Activated T-helper 1 cell treated with anti-CD3 and anti-CD28 coated beads, Interleukin-12 subunit alpha, Interleukin-12 subunit beta, Interleukin-2, Interleukin-4 antibody, amounts not matched to agents 30 ng/mL and 10 ng/mL and 1 ng/mL, durations not matched to agents 14 hours and 24 hours and 36 hours (primary cell): ENCODE data around the gene KIAA0825. TPM values are rescaled to one million over a fixed set of nuclear protein-coding genes. Genes with fewer than 3 reads are reported as not detected.

Experiments used
- DNase-seq: peaks from one replicate; pipeline ENCODE4 v3.0.0; 2021; ENCODE audit warnings: low spot score
- H3K27ac Mint-ChIP-seq: one replicate; pipeline ENCODE4 v1.8.0; 2021; ENCODE audit warnings: mild to moderate bottlenecking, mixed read lengths
- H3K27me3 Mint-ChIP-seq: one replicate; pipeline ENCODE4 v1.8.0; 2022; ENCODE audit warnings: mild to moderate bottlenecking, moderate library complexity, mixed read lengths; ENCODE audit not compliant: insufficient read depth
- H3K36me3 Mint-ChIP-seq: one replicate; pipeline ENCODE4 v1.8.0; 2021; ENCODE audit warnings: low read depth, mixed read lengths
- H3K4me1 Mint-ChIP-seq: one replicate; pipeline ENCODE4 v1.8.0; 2021; ENCODE audit warnings: low read depth, mixed read lengths
- H3K4me3 Mint-ChIP-seq: one replicate; pipeline ENCODE4 v1.8.0; 2021; ENCODE audit warnings: mild to moderate bottlenecking, moderate library complexity, mixed read lengths
- H3K9me3 Mint-ChIP-seq: one replicate; pipeline ENCODE4 v1.8.0; 2021; ENCODE audit warnings: mixed read lengths
- intact Hi-C: fragments of 100-400 bp; cut with micrococcal nuclease; formaldehyde crosslinking; loops from one replicate; pipeline ENCODE4 v1.15.1; 2024
- total RNA-seq: library from RNA; stranded (reverse); gene quantifications from 2 replicates; pipeline ENCODE4 v1.2.3, GENCODE V29; 2022

KIAA0825 gene
- total RNA-seq, 1 donor from 2014 or later: 0.36 TPM

DNA sequence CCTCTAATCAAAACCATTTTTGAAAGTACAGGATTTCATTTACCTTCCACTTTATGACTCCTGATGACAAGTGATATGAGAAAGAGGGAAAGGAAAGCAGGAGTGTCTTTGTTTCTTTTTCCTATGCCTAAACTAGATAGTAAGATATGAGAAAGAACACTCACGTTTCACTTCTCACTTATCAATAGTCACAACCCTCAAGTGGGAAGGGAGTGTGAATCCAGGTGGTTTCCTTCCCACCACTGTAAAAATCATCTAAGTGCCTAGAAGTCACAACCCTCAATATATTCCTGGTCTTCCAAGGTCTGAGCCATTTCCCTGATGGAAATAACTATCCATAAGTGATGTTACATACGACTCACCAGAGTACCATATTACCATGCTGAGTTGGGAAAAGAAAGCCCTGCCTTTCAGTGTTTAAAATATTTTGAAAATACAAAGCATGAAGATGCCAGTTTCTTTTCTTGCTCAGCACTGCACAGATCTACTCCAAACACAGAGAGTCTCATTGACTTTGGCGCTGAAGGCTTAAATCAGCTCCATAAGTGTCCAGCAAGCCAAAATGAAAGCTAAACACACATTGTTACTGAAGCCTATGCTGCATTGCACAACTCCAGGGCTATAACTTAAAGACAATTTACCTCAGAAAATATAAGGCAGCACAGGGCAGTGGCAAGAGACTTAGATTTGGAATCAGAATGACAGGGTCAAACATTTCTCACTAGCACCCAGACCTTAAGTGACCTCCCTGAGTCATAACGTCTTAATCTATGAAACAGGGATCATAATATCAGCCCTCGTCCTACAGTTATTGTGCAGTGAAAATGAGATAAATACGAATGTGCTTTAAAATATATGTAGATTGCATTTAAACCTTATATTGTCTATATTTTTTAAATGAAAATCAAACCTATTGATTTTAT is 301.2 kb downstream of the KIAA0825 start:
- Mint-ChIP-seq H3K36me3 (no peaks in the 10 kb centered on the region), H3K4me3 (no peak overlapping the region), H3K27ac (no peak overlapping the region), H3K9me3 (no peaks in the 10 kb centered on the region), H3K27me3 (peaks cover 3% of the 10 kb centered on the region), H3K4me1 (no peaks in the 10 kb centered on the region)
- intact Hi-C loops: no loop called here
- no peak for DNase-seq

DNA sequence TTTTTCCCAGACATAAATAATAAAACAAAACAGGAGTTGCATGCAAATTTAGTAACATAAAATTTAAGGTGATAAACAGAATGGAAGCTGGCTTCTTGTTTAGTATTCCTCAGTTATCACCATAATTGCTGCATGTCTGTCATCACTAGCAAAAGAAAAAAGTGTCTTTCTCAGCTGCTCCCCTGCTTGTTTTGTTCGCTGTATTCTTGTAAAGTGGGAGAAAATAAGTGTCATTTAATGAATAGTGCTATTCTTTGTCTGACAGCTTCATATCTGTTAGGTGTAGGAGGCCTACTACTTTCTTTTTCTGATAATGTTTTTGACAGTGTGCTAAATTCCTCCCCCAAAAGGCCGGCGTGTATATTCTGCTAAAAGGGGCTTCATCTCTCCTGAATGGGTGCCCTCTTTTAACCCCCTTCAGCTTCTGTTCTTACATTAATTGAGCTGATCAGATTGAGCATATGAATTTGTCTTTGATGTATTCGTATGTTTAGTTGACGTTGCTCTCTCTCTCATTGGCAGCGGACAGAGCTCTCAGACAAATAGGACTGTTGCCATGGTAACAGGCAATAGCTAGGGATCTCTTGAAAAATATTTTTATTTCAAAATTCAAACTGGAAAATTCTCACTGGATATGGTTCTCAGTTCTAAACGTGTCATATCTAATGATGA is 303.8 kb downstream of the KIAA0825 start:
- no peaks in the 10 kb centered on the region for H3K27me3 Mint-ChIP-seq
- no peak for DNase-seq
- no peaks in the 10 kb centered on the region for H3K36me3 Mint-ChIP-seq
- intact Hi-C loops: no loop called here
- H3K4me3 Mint-ChIP-seq: no peak overlapping the region
- no peaks in the 10 kb centered on the region for H3K4me1 Mint-ChIP-seq
- H3K27ac Mint-ChIP-seq: no peak overlapping the region
- H3K9me3 Mint-ChIP-seq: no peaks in the 10 kb centered on the region

DNA sequence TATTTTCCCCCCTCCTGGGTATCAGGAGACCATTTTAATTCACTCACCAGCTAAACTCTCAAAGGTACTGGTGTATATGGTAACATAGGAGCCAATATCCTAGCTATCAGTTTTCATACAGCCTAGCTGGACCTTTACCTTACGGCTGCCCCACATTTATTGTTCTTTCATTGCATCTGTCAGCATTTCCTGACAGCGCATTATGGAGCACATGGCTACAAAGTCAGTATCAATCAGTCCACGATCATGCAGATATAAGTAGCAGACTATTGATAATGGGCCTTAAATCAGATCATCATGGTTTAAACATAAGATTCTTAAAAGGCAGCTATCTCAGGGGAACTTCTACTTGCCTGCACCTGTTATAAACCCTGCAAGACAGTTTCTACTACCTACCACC is 304.7 kb downstream of the KIAA0825 start:
- no peaks in the 10 kb centered on the region for H3K9me3 Mint-ChIP-seq
- intact Hi-C loops: no loop called here
- H3K27ac Mint-ChIP-seq: no peak overlapping the region
- H3K36me3 Mint-ChIP-seq: no peaks in the 10 kb centered on the region
- no peak for DNase-seq
- H3K4me1 Mint-ChIP-seq: no peaks in the 10 kb centered on the region
- peaks cover 3% of the 10 kb centered on the region for H3K27me3 Mint-ChIP-seq
- no peak overlapping the region for H3K4me3 Mint-ChIP-seq

GRCh38 chr5:94313188-94313587 is 305.2 kb downstream of the KIAA0825 start:
- intact Hi-C loops: no loop called here
- no peaks in the 10 kb centered on the region for H3K4me1 Mint-ChIP-seq
- H3K9me3 Mint-ChIP-seq: no peaks in the 10 kb centered on the region
- DNase-seq: no peak
- no peaks in the 10 kb centered on the region for H3K36me3 Mint-ChIP-seq
- H3K27me3 Mint-ChIP-seq: peaks cover 3% of the 10 kb centered on the region
- no peak overlapping the region for H3K27ac Mint-ChIP-seq
- no peak overlapping the region for H3K4me3 Mint-ChIP-seq

GRCh38 chr5:94312298-94312697 is 306.1 kb downstream of the KIAA0825 start:
- no peaks in the 10 kb centered on the region for H3K9me3 Mint-ChIP-seq
- intact Hi-C loops: no loop called here

DNA sequence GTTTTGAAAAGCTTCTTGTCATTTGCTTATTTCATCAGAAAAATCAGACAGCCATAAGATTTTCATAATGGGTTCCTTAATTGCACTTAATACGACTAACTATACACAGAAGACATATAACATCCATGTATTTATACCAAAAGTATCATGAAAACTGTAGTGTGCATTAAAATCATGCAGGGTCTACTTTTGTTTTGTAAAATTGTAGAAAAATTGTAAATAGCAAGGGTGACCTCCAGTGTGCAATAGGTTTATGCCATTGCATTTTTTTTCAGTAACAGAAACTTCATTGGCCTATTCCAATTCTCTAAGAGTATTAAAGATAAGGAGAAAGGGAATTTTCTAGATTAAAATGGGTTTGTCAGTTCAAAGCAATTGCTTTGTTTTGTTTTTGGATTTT is 307.6 kb downstream of the KIAA0825 start:
- DNase-seq: no peak
- Mint-ChIP-seq H3K4me1 (no peaks in the 10 kb centered on the region), H3K4me3 (no peak overlapping the region), H3K27me3 (peaks cover 3% of the 10 kb centered on the region), H3K27ac (no peak overlapping the region), H3K36me3 (no peaks in the 10 kb centered on the region), H3K9me3 (no peaks in the 10 kb centered on the region)
- intact Hi-C loops: no loop called here

More at GRCh38 chr5:94312298-94312697, 306.1 kb downstream of the KIAA0825 start:
- no peaks in the 10 kb centered on the region for H3K4me1 Mint-ChIP-seq
- no peak overlapping the region for H3K27ac Mint-ChIP-seq
- H3K4me3 Mint-ChIP-seq: no peak overlapping the region
- DNase-seq: no peak
- H3K27me3 Mint-ChIP-seq: peaks cover 3% of the 10 kb centered on the region
- H3K36me3 Mint-ChIP-seq: no peaks in the 10 kb centered on the region

DNA sequence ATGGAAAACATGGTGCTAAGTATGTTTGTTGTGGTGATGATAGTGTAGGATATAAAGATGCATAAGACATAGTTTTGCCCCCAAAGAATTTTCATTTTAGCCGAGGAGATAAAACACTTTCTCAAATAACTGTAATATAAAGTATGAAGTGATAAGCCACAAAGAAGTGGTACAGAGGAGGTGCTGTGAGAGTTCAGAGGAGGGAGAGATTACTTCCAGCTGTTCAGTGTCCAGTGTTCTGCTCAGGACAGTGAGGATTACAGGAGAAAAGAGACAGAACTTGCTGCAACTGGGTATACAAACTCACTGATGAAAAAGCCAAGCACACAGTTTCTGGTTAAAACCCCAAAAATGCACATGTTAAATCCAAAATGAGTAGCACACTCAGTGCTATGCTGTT is 309.3 kb downstream of the KIAA0825 start:
- intact Hi-C loops: no loop called here
- no peak overlapping the region for H3K4me3 Mint-ChIP-seq
- no peaks in the 10 kb centered on the region for H3K9me3 Mint-ChIP-seq
- H3K4me1 Mint-ChIP-seq: no peaks in the 10 kb centered on the region
- no peak overlapping the region for H3K27ac Mint-ChIP-seq
- no peaks in the 10 kb centered on the region for H3K36me3 Mint-ChIP-seq
- DNase-seq: no peak
- H3K27me3 Mint-ChIP-seq: peaks cover 3% of the 10 kb centered on the region

GRCh38 chr5:94308442-94308841 is 310.0 kb downstream of the KIAA0825 start:
- no peak for DNase-seq
- Mint-ChIP-seq H3K4me1 (no peaks in the 10 kb centered on the region), H3K27ac (no peak overlapping the region), H3K9me3 (no peaks in the 10 kb centered on the region), H3K4me3 (no peak overlapping the region), H3K36me3 (no peaks in the 10 kb centered on the region), H3K27me3 (peaks cover 3% of the 10 kb centered on the region)
- intact Hi-C loops: no loop called here

DNA sequence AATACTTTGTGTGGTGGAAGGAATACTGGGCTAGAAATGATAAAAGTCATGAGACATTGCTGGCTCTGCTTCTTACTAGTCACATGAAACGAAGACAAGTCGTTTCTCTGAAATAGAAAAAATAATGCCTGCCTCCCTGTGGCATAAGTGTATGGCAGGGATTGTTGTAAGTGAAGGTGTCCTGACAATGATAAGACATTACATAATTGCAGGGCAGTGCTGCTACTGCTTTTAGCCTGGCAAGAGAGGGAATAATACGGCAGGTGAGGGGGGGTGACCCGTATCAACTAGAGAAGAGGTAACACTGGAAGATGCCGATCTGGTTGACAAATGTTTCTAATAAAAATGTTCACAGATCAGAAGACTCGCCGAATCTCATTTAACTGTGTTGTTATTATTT is 314.3 kb downstream of the KIAA0825 start:
- H3K4me1 Mint-ChIP-seq: no peaks in the 10 kb centered on the region
- H3K36me3 Mint-ChIP-seq: no peaks in the 10 kb centered on the region
- intact Hi-C loops: no loop called here
- no peak overlapping the region for H3K4me3 Mint-ChIP-seq
- DNase-seq: no peak
- H3K27me3 Mint-ChIP-seq: peaks cover 2% of the 10 kb centered on the region
- H3K27ac Mint-ChIP-seq: no peak overlapping the region
- H3K9me3 Mint-ChIP-seq: no peaks in the 10 kb centered on the region

DNA sequence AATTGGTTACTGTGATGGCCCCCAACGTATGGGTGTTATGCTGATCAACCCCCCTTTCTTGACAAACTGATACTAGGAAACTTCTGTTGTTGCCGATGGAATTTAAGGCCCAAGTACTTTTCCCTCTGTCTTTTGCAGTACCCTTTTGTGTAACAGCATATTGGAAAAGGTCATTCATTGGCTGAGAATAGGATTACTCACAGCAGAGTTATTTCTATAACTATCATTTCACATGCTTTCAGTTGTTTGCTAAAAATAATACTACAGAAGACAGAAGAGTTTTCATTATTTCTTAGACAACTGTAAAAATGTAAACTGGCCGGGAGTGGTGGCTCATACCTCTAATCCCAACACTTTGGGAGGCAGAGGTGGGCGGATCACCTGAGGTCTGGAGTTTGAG is 329.5 kb downstream of the KIAA0825 start:
- Mint-ChIP-seq H3K4me1 (no peaks in the 10 kb centered on the region), H3K27me3 (peaks cover 4% of the 10 kb centered on the region), H3K27ac (no peak overlapping the region), H3K36me3 (no peaks in the 10 kb centered on the region), H3K4me3 (no peak overlapping the region), H3K9me3 (peaks cover 6% of the 10 kb centered on the region)
- DNase-seq: no peak
- intact Hi-C loops: no loop called here

GRCh38 chr5:94285984-94286383 is 332.4 kb downstream of the KIAA0825 start:
- DNase-seq: no peak
- Mint-ChIP-seq H3K4me1 (no peaks in the 10 kb centered on the region), H3K9me3 (no peaks in the 10 kb centered on the region), H3K36me3 (no peaks in the 10 kb centered on the region), H3K4me3 (no peak overlapping the region), H3K27me3 (peaks cover 4% of the 10 kb centered on the region), H3K27ac (no peak overlapping the region)
- intact Hi-C loops: no loop called here

DNA sequence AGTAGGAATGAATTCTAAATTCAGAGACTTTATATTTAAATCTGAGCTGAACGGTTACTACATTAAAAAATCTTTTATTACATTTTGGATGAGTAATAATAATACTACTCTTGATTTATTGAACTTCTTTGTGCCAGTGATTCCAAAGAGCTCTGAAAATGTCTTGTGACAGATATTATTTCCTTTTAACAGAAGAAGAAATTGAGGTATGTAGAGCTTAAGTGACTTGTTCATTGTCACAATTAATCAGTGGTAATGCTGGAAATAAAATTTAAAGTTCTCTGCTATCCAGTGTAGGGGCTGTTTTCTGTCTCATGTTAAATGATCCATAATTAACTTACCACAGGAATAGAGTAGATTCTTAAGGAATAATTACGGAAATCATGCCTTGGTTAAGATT is 335.3 kb downstream of the KIAA0825 start:
- no peaks in the 10 kb centered on the region for H3K36me3 Mint-ChIP-seq
- no peak overlapping the region for H3K27ac Mint-ChIP-seq
- DNase-seq: no peak
- H3K9me3 Mint-ChIP-seq: no peaks in the 10 kb centered on the region
- H3K4me1 Mint-ChIP-seq: no peaks in the 10 kb centered on the region
- H3K27me3 Mint-ChIP-seq: peaks cover 4% of the 10 kb centered on the region
- intact Hi-C loops: no loop called here
- H3K4me3 Mint-ChIP-seq: no peak overlapping the region

GRCh38 chr5:94281236-94281801 is 337.1 kb downstream of the KIAA0825 start:
- Mint-ChIP-seq H3K36me3 (no peaks in the 10 kb centered on the region), H3K27ac (no peak overlapping the region)
- no peak for DNase-seq

More at GRCh38 chr5:94281236-94281801, 337.1 kb downstream of the KIAA0825 start:
- Mint-ChIP-seq H3K4me1 (no peaks in the 10 kb centered on the region), H3K27me3 (peaks cover 4% of the 10 kb centered on the region), H3K4me3 (no peak overlapping the region), H3K9me3 (no peaks in the 10 kb centered on the region)
- intact Hi-C loops: no loop called here
